Hepatic stellate cell (primary cell): ENCODE data around the gene VEGFC.

Experiments
- DNase-seq: peaks from one replicate; pipeline ENCODE4 v3.0.0; 2011; ENCODE audit warnings: low spot score

Gene VEGFC

DNA sequence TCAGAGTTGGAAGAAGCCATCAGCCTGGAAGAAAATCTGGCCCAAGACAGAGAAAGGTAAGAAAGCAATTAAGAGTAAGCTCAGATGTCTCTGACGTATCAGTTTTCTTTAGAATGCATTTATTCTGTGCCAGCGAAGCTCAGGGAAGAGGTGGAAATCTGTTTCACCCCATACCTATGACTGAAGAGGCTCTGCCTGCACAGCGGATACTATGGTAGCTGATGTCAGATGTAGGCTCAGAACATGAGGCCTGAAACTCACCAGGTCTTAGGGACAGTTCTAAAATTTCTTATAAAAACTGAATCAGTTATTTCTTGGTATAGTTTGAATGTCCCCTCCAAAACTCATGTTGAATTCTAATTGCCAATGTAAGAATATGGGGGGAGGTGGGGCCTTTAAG is 30.9 kb downstream of the VEGFC start:
- no peak for DNase-seq

DNA sequence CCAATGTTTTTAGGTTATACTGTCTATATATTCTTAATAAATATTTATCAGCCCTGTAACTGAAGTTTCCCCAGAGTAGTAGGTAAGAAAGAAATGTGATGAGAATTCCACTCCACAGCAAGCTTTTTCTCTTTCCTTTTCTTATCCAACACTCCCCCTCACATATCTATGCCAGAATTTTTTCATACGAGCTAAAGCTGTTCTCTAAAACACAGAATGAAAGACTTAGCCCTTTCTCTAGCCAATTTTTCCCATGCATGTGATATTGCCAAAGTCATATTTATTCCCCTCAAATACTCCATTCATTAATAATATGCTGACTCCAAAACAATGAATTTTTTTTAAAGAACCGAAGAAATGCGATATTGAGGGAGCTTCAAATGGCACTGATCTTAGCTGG is 32.3 kb downstream of the VEGFC start:
- DNase-seq: no peak

DNA sequence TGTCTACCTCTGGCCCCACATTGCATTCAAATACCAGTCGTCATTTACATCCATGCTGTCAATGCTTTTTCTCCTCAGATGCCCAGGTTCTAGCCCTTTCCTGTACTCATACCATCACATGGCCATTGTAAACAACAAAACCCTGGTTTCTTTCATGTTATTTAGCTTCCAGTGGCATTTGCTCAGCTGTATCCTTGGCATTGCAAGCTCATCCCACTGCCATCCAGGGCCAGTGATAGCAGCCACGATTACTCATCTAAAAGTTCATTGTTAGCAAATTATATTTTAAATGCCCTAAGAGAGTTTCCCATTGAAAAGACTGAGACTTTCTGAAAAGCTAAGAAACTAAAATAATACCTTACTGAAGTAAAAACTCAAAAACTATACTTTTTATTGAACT is 34.0 kb downstream of the VEGFC start:
- DNase-seq: no peak

DNA sequence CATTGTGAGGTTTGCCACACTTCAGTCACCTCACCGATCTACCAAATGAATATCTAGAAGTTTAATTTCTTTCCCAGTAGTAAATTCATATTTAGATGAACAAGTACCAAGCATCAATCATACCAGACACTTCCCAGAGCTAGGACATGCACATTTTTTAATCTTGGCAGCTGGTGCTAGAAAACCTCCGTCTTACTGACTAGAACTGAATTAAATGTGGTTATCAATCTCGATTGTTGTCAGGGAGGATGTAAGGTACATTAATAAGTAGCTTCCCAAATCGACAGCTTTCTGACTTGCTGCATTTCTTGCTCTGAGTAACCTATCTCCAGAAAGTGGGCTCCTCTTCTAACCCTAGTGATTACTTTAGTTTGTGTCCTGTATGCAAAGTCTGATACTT is 34.4 kb downstream of the VEGFC start:
- DNase-seq: no peak

DNA sequence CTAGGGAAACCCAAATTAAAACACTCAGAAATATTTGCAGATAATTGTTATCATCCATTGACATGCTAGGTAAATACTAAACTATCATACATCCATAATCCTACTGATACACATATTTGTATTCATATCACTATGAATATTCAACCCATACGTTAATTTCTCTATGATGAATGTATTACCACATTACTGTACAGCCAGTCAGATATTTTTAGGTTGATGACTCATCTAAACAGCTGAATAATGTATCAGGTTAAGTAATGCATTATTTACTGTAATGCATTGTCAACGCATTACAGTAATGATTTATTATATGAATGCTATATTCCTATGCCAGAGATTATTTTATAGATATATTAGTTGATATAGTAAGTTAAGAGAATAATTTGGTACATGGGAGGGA is 37.1 kb downstream of the VEGFC start:
- no peak for DNase-seq

DNA sequence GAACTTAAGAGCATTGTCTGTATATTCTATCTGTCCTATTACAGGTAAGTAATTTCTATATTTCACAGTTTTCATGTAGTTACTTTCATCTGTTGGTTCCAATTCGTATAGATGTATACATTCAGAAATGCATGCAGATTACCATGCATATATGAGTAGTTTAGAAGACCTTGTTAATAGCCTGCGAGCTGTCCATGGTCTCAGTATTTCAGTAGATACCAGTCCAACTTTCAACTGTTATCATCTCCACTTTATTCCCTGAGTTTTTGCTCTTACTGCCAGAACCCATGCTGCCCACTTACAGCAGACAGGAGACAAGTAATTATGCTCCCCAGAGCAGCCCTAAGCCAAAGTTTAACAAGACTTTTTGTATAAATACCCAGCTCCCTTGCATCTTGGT is 37.7 kb downstream of the VEGFC start:
- DNase-seq: no peak

DNA sequence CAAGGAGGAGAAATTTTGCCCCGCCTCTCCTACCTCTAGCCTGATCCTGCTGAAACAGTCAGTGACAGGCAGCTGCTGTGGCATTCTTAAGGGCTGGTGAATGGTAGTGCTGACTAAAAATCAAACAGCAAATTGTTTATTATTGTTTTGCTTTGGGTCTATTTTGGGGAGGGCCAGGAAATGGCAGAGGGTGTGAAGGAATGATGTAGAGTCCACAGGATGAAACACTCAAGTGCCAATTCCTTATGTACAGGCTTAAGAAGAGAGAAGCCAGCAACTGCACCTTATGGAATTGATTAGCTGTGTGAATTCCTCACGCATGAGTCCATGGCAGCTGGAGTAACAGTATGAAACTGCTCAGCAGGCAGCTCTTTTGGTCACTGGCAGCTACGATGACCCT is 39.7 kb downstream of the VEGFC start:
- DNase-seq: peak; percentile 19

DNA sequence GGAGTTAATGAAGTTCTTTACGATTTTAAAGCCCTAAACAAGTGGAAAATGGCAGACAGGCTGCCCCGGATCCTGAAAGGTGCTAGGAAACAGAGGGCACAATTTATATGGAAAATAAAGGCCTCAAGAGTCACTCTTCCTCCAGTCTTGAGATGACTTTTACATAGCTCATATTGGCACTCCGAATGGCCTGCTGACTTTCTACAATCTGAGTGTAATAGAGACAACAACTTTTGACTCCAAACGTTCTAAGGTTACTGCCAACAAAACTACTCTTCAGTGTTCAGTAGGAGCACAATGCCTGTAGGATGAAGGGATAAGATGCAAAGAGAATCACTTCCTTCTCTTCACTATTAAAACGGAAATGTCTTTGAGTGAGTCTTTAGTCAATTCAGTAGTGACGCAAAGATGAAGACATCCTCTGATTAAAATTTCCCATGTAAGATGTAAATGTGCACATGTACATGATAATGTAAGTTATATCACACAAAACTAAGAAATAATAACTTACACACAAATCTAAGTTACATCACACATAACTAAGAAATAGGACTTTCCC is 40.5 kb downstream of the VEGFC start:
- DNase-seq: no peak

DNA sequence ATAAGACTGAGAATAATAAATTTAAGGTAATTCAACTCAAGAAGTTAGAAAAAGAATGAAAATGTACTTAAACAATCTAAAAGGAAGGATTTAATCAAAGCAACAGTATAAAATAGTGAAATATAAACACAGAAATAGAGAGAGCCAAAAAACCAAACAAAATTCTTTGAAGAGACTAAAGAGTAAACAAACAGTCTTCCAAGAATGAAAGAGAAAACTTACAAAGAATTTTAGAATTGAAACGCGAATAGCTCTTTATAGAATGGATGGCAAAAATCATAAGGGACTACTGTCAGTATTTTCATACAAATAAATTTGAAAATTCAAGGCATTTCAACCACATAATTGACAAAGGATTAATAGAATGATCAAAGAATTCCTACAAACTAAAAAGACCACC is 41.7 kb downstream of the VEGFC start:
- DNase-seq: no peak

DNA sequence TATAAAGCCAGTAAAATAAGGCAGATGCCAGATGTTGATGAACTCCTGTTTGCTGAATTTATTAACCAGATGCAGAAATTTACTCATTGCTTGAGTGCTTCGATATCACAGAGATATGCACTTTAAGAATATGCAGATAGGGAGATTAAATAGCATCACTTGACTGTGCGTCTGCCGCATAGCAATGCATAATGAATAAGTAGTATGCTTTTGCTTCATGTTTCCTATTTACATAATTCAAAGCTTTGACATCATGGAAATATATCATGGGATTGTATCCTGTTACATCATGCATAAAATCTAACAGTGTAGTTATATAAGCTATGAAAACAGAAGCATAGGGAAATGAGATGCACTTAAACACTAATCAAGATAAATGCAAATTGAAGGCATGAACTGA is 45.9 kb downstream of the VEGFC start:
- DNase-seq: no peak

DNA sequence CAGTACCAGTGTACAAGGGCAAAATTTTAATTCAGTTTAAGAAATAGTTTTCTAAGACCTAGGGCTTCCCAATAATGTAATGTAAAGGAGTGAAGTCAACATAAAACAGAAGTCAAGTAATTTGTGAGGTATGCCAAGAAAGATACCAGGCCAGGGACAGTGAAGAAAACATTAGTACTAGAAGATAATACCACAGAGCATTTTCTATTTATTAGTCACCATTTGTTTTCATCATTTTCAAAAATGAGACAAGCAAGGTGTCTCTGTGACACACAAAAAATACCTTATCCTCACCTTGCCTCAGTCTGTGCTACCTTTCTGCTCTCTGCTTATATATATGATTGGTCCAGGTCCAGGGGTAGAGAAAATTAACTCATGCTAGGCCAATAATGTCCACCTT is 46.8 kb downstream of the VEGFC start:
- no peak for DNase-seq

DNA sequence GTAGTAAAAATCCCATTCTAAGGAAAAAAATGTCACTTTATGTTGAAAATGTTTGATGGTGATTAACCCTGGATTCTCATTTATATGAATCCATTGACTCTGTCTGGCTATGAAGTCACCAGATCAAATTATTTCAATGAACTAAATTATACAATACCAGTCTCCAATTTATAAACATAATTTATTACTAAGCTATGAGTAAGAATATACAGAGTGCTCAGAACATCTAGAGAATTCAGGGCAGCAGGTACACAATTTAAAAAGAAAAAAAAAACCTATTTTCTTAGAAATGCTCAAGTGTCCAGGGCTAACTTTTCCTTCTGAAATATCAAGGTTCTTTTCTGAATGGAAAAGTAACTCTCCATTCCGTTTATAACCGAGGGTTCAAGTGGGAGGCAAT is 48.6 kb downstream of the VEGFC start:
- DNase-seq: no peak

DNA sequence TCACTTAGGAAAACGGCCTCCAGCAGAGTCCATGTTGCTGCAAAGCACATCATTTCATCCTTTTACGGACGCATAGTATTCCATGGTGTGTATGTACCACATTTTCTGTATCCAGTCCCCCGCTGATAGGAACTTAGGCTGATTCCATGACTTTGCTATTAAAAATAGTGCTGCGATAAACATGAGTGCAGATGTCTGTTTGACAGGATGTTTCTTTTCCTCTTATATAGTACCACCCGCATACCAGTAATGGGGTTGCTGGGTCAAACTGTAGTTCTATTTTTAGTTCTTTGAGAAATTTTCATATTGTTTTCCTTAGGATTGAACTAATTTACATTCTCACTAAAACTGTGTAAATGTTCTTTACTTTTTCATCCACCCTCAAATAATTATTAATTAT is 50.5 kb downstream of the VEGFC start:
- no peak for DNase-seq

DNA sequence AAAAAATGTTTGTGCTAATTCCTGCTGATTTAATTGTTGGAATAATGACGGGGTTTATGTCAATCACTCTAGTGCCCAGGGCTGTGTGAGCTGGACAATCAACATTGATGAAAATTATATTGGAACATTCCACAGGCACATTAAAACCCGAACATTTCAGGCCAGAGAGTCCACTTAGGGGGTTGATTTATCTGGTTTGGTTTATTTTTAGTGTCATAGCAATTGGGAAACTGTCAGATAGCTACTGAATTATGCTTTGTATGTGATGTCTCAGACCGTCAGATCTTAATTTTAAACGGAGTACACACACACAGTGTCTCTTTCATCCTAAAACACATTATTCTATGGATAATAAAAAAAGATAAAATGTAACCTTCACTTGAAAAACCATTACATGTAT is 51.5 kb downstream of the VEGFC start:
- no peak for DNase-seq

DNA sequence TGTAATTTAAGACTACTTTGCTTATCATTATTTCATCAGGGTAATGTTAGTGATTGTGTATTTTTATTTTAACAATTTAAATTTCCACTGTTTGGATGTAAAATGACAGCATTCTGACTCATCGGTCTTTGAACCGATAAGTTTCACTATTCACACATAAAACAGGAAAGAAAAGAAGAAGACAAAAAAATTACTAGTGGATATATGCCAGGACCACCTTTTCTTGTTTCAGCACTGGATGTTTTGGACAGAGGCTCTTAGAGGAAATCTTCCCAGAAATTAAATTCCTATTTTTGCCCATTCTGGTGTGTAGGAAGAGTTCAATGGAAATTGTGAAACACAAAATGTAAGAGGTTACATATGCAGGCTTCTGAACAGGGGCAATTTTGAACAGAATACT is 57.4 kb downstream of the VEGFC start:
- DNase-seq: no peak

DNA sequence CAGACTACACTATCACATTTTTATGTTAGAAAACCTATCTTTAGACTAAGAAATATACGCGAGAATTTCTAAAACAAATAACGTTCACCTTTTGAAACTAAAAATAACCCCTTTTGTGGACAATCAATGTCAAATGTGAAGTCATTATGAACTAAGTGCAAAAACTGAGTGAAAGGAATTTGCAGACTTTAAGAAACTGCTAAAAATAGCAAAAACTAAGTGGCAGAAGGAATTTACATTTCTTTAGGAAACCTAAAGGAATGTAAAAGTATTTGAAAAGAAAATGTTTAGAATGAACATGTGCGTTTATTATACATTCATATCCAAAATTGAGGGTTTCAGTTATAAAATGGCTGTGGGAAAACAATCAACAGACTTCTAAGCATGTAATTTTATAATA is 58.3 kb downstream of the VEGFC start:
- DNase-seq: no peak

DNA sequence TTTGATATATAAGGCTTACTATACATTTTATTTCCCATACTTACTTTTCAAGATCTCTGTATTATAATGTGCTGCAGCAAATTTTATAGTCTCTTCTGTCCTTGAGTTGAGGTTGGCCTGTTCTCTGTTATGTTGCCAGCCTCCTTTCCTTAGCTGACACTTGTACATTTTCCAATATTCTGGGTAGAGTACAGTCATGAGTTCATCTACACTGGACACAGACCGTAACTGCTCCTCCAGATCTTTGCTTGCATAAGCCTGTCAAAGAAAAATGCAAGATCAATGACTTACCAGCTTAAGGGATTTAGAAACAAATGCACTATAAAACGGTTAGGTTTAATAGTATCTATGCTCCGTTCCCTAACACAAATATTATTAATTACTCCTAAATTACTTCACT is 63.2 kb downstream of the VEGFC start:
- no peak for DNase-seq

DNA sequence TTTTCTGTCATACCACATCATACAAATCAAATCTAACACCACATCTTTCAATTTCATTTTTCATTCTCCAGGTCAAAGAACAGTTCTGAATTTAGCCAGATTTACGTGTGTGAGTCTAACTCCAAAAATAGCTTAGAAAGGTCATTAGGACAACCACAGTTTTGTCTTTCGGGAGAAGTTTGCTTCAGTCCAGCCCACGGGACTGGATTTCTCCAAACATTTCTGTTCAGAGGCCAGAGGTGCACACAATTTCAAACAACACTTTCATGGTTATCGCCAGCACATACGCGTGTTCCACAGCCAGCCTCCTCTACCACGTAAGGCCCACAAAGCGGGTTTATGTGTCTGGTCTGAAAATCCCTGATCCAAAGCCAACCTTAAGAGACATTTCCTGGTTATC is 65.9 kb downstream of the VEGFC start:
- DNase-seq: peak; percentile 6

DNA sequence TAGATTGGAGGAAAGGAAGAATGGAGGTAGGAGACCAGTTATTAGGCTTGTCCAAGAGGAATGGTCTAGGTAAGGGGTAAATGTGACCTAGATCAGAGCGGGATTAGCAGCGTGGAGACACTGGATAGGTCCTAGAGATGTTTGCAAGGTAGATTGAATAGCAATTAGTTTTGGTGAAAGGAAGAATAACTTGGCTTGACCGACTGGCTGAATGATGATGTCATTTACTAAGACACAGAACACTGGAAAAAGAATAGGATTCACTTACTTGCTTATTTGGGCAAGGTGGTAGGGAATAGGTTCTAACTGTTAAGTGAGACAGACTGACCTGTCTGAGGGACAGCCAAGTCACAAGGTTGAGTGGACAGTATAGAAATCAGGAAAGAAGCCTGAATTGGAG is 71.3 kb downstream of the VEGFC start:
- DNase-seq: no peak

DNA sequence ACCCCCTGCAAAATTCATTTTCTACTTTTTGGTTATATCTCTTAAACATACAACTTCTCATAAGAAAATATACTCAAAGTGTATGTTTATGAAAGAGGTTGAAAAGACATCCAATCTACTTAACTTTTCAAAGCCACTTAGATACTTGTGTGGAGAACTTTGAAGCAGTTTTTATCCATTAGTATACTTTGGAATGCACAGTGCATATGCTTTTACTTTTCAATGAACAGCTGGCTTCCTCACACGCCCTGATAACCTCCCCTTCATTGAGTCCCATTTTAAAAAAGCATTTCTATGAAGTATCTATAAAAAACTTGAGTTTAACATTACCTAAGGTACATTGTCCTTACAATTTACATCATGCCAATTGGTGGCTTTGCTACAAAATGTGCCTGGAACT is 73.8 kb downstream of the VEGFC start:
- DNase-seq: no peak

DNA sequence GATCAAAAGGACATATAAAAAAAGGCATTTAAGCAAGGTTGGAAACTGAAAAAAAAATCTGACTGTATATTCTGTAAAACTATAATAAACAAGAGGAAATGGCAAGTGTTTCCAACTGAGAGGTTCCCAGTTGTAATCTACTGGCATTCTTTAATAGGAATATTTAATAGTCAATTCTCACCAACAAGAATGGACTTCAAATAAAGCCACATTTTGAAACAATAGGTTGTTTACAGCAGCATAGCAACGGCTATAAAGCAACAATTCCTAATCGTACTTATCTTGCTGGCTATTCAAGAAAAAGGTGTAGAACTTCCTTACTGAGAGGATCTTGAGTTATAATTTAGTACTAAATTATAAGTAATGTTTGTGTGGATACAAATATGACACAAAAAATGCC is 75.5 kb downstream of the VEGFC start:
- no peak for DNase-seq

DNA sequence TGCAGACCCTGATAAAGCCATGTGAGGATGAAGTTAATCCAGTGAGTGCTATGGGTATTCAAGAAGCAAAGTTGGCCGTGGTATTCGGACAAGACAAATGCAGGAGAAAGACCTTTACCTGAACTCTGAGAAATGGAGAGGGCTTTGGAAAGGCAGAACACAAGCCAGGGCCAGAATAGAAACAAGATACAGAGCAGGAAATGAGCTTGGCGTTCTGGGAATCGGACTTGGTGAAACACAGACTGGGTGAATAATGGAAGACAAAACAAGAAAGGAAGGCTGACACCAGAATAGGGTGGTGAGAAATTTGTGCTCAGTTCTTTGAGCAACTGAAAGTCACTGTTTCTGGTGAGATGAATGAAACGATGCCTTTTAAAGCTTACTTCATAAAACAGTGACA is 83.3 kb downstream of the VEGFC start:
- DNase-seq: no peak

DNA sequence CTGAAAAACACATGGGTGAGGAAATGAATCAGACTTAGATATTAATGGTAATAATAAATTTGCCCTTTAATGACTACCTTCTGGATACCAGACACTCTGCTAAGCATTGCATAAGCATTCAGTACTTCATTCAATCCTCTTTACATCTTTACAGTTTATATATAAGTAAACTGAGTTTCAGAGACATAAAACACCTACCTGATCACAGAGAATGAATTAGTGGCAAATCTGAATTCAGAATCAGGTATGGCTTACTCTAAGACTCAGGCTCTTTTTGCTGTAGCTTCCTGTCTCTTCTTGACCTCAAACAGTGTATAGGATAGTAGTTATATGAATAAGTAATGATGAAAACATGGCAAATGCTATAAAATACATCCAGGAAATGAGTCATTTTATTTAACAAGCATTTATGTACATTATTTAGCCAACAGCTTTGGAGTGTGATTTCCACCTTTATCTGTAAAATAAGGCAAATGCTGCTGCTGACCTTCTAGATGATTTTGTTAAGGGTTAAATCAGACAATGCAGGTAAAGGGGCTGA is 83.9 kb downstream of the VEGFC start:
- DNase-seq: no peak

DNA sequence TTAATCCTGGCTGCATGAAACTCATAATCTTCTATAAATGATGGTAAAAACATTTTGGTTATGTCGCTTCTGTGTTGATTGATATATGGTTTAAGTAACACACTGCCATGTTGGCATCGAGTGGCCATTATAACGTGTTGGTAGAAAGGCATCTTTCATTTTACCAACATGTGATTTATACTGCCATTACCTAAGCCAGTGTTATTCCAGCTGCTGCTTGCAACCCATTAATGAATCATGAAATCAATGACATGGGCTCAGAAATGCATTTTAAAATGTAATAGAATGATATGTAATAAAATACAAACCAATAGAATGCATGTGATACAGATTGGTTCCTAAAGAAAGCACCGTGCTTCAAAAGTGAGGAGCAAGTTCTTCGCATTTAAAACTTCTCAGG is 102.0 kb downstream of the VEGFC start:
- no peak for DNase-seq

DNA sequence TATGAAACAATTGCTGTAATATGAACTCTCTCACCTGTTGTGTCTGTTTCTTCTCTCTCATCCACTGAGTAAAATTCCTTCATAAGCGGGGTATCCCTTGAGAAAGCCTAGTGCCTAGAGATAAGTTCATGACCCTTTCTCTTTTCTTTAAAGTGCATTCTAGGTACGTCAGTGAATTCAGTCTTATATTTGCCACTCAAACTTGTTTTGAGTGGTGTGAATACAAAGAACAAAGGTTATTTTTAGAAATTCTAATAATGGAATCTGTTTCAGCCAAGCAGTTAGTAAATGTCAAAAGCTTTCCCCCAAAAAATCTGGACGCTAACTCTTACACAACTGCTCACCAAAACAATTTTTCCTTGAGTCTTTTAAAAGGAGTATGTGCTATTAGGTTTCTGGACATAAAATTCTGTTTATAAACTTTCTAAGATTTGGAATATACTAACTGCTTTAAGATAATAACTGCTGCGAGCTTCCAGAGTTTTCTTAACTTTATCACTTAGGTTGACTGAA is 112.0 kb downstream of the VEGFC start:
- no peak for DNase-seq
